IMR-90 (cell line): ENCODE data around the gene PPFIBP2. TPM values are rescaled to one million over a fixed set of nuclear protein-coding genes. Genes with fewer than 3 reads are reported as not detected.

Experiments
- ATAC-seq: fragments of 200-7000 bp; cut with Tn5 transposase; 2 replicates; pipeline ENCODE4 v1.9.1; 2020; ENCODE audit warnings: low read depth, mild to moderate bottlenecking, moderate library complexity
- BruUV-seq: library from RNA; stranded (reverse); fragments of 400-500 nt; replicated peaks from 2 replicates; lab custom pipeline; 2021; lab: Mats Ljungman, UMichigan
- CTCF ChIA-PET: fragments of 300-600 bp; formaldehyde crosslinking; extraction: SDS; loops from one replicate; lab custom pipeline; 2021; ENCODE audit warnings: antibody characterized with exemption; lab: Yijun Ruan, JAX
- POLR2A ChIA-PET: fragments of 300-600 bp; sonication (Branson Sonifier 250); formaldehyde crosslinking; loops from one replicate; lab custom pipeline; 2022; ENCODE audit warnings: antibody characterized with exemption; ENCODE audit not compliant: unreplicated experiment; lab: Charles Lee
- DNase-seq: peaks from one replicate; pipeline ENCODE4 v3.0.0; 2013
- H2AFZ ChIP-seq: replicated peaks from 2 replicates; pipeline ENCODE3; 2013; ENCODE audit warnings: low read length, mild to moderate bottlenecking; ENCODE audit not compliant: poor library complexity
- H2AK5ac ChIP-seq: 2 replicates; pipeline ENCODE4 v1.6.1; 2013; ENCODE audit warnings: low read depth, low read length, inconsistent platforms
- H2AK9ac ChIP-seq: replicated peaks from 2 replicates; pipeline ENCODE3; 2013; ENCODE audit warnings: mild to moderate bottlenecking, low read depth, low read length, moderate library complexity; ENCODE audit not compliant: poor library complexity
- H2BK120ac ChIP-seq: 2 replicates; pipeline ENCODE4 v1.6.1; 2013; ENCODE audit warnings: low read depth, low read length, inconsistent platforms
- H2BK15ac ChIP-seq: 3 replicates; pipeline ENCODE4 v1.6.1; 2013; ENCODE audit warnings: low read depth, low read length, inconsistent platforms
- H2BK20ac ChIP-seq: 2 replicates; pipeline ENCODE4 v1.6.1; 2013; ENCODE audit warnings: low read depth, mild to moderate bottlenecking, inconsistent platforms, low read length, moderate library complexity
- H2BK5ac ChIP-seq: 2 replicates; pipeline ENCODE4 v1.6.1; 2013; ENCODE audit warnings: mild to moderate bottlenecking, low read depth, low read length, inconsistent platforms; ENCODE audit not compliant: poor library complexity, severe bottlenecking
- H3K14ac ChIP-seq: replicated peaks from 2 replicates; pipeline ENCODE4 v1.6.1; 2013; ENCODE audit warnings: low read depth, low read length, inconsistent platforms
- H3K18ac ChIP-seq: 2 replicates; pipeline ENCODE4 v1.6.1; 2013; ENCODE audit warnings: low read depth, low read length, control low read depth
- H3K23ac ChIP-seq: 2 replicates; pipeline ENCODE4 v1.6.1; 2013; ENCODE audit warnings: low read depth, low read length, inconsistent platforms
- H3K27ac ChIP-seq: 2 replicates; pipeline ENCODE4 v1.5.1; 2013; ENCODE audit warnings: mild to moderate bottlenecking, control low read depth, low read length; ENCODE audit not compliant: insufficient read depth
- H3K27me3 ChIP-seq: 2 replicates; pipeline ENCODE4 v1.6.1; 2013; ENCODE audit warnings: low read length; ENCODE audit not compliant: control insufficient read depth, insufficient read depth
- H3K36me3 ChIP-seq: 2 replicates; pipeline ENCODE4 v1.6.1; 2013; ENCODE audit warnings: low read length, mixed read lengths; ENCODE audit not compliant: control insufficient read depth, insufficient read depth
- H3K4ac ChIP-seq: 2 replicates; pipeline ENCODE4 v1.6.1; 2013; ENCODE audit warnings: low read depth, low read length, inconsistent platforms
- H3K4me1 ChIP-seq: 2 replicates; pipeline ENCODE4 v1.6.1; 2013; ENCODE audit warnings: low read length, mixed read lengths; ENCODE audit not compliant: control insufficient read depth, insufficient read depth
- H3K4me2 ChIP-seq: 2 replicates; pipeline ENCODE4 v1.6.1; 2013; ENCODE audit warnings: low read depth, mild to moderate bottlenecking, control low read depth, low read length, moderate library complexity
- H3K4me3 ChIP-seq: 2 replicates; pipeline ENCODE4 v1.5.1; 2013; ENCODE audit warnings: low read depth, mild to moderate bottlenecking, control low read depth, low read length, moderate library complexity; ENCODE audit not compliant: insufficient read depth
- H3K56ac ChIP-seq: 2 replicates; pipeline ENCODE4 v1.6.1; 2013; ENCODE audit warnings: low read length, inconsistent platforms; ENCODE audit not compliant: insufficient read depth; ENCODE audit errors: extremely low read depth
- H3K79me1 ChIP-seq, 2 experiments: 2 replicates each; pipeline ENCODE4 v1.6.1; 2013; ENCODE audit warnings: low read length in 2 of 2, inconsistent platforms in 1 of 2, low read depth in 1 of 2
- H3K9ac ChIP-seq: 2 replicates; pipeline ENCODE4 v1.6.1; 2013; ENCODE audit warnings: low read depth, low read length, control low read depth
- H3K9me1 ChIP-seq: 2 replicates; pipeline ENCODE4 v1.6.1; 2013; ENCODE audit warnings: low read length, inconsistent platforms; ENCODE audit not compliant: insufficient read depth
- H3K9me3 ChIP-seq: 2 replicates; pipeline ENCODE4 v1.6.1; 2013; ENCODE audit warnings: low read length; ENCODE audit not compliant: control insufficient read depth, insufficient read depth
- H4K20me1 ChIP-seq: 2 replicates; pipeline ENCODE4 v1.6.1; 2013; ENCODE audit warnings: low read length, inconsistent platforms; ENCODE audit not compliant: insufficient read depth
- H4K5ac ChIP-seq: 2 replicates; pipeline ENCODE4 v1.6.1; 2013; ENCODE audit warnings: mild to moderate bottlenecking, low read depth, low read length, control low read depth
- H4K8ac ChIP-seq, 2 experiments: 2 replicates each; pipeline ENCODE4 v1.6.1; 2013; ENCODE audit warnings: low read depth in 2 of 2, low read length in 2 of 2, control low read depth in 1 of 2, inconsistent platforms in 1 of 2
- H4K91ac ChIP-seq: 2 replicates; pipeline ENCODE4 v1.6.1; 2013; ENCODE audit warnings: low read depth, low read length, inconsistent platforms; ENCODE audit not compliant: insufficient read depth
- CHD1 ChIP-seq: IDR thresholded peaks from 2 replicates; pipeline ENCODE4 v1.6.1; 2012; ENCODE audit warnings: low read depth, low read length, improper control_type of control experiment
- ELK1 ChIP-seq: fragments of 150-350 bp; IDR thresholded peaks from 2 replicates; pipeline ENCODE4 v1.6.1; 2016; ENCODE audit warnings: low read depth, mild to moderate bottlenecking, low read length, moderate library complexity, borderline replicate concordance
- MAFK ChIP-seq: IDR thresholded peaks from 2 replicates; pipeline ENCODE4 v1.6.1; 2012; ENCODE audit warnings: low read depth, low read length, improper control_type of control experiment
- MAZ ChIP-seq: IDR thresholded peaks from 2 replicates; pipeline ENCODE4 v1.6.1; 2012; ENCODE audit warnings: low read depth, mild to moderate bottlenecking, low read length, improper control_type of control experiment, moderate library complexity, borderline replicate concordance
- MXI1 ChIP-seq: IDR thresholded peaks from 2 replicates; pipeline ENCODE4 v1.6.1; 2012; ENCODE audit warnings: low read depth, mild to moderate bottlenecking, low read length, moderate library complexity, borderline replicate concordance
- POLR2A ChIP-seq: IDR thresholded peaks from 2 replicates; pipeline ENCODE4 v1.6.1; 2012; ENCODE audit warnings: mild to moderate bottlenecking, low read depth, low read length
- RAD21 ChIP-seq: IDR thresholded peaks from 2 replicates; pipeline ENCODE4 v1.6.1; 2012; ENCODE audit warnings: low read length, improper control_type of control experiment
- WGBS, 2 experiments: methylation state at CpG; one replicate each; pipeline versions ENCODE4 v1.1.5 to v1.1.7; 2013; ENCODE audit warnings: missing lambda C conversion rate in 2 of 2; ENCODE audit not compliant: insufficient read length in 1 of 2; ENCODE audit errors: extremely low coverage in 2 of 2; 5-methylcytosine and 5-hydroxymethylcytosine counted together
- dilution Hi-C: fragments of 300-500 bp; cut with HindIII; formaldehyde crosslinking; loops from one replicate; pipeline ENCODE4 v1.14.3; 2018; ENCODE audit warnings: low sequenced_read_pairs; ENCODE audit not compliant: unreplicated experiment
- in situ Hi-C: fragments of 300-500 bp; cut with MboI; formaldehyde crosslinking; loops from 3 replicates; pipeline ENCODE4 v1.14.3; 2019; ENCODE audit warnings: low sequenced_read_pairs, inconsistent platforms, mixed read lengths
- intact Hi-C: fragments of 100-400 bp; cut with micrococcal nuclease; formaldehyde crosslinking; loops from 2 replicates; pipeline ENCODE4 v1.10.0; 2022
- polyA plus RNA-seq, 3 experiments: library from polyadenylated mRNA; depleted of rRNA; stranded (reverse); fragments of >200 nt; gene quantifications; 2 replicates each; pipeline ENCODE4 v1.2.3, GENCODE V29; 2012; ENCODE audit warnings: low replicate concordance in 1 of 3
- total RNA-seq: library from RNA; depleted of rRNA; stranded (reverse); fragments of >200 nt; gene quantifications from 2 replicates; pipeline ENCODE4 v1.2.3, GENCODE V29; 2012
- TF ChIP-seq, protein P1 (sequence below): conservative IDR thresholded peaks from 2 replicates; pipeline ENCODE4 v1.5.1; 2012; ENCODE audit warnings: mild to moderate bottlenecking, low read depth, low read length, improper control_type of control experiment
- TF ChIP-seq, protein P2 (sequence below): fragments of 150-350 bp; IDR thresholded peaks from 2 replicates; pipeline ENCODE4 v1.6.1; 2017; ENCODE audit warnings: mild to moderate bottlenecking, antibody characterized with exemption, low read length, low read depth

The PPFIBP2 gene
- total and polyA plus RNA-seq, 2 of the 4 experiments (the other 2 are of a cell fraction), result 6.0 to 11.8 TPM

DNA sequence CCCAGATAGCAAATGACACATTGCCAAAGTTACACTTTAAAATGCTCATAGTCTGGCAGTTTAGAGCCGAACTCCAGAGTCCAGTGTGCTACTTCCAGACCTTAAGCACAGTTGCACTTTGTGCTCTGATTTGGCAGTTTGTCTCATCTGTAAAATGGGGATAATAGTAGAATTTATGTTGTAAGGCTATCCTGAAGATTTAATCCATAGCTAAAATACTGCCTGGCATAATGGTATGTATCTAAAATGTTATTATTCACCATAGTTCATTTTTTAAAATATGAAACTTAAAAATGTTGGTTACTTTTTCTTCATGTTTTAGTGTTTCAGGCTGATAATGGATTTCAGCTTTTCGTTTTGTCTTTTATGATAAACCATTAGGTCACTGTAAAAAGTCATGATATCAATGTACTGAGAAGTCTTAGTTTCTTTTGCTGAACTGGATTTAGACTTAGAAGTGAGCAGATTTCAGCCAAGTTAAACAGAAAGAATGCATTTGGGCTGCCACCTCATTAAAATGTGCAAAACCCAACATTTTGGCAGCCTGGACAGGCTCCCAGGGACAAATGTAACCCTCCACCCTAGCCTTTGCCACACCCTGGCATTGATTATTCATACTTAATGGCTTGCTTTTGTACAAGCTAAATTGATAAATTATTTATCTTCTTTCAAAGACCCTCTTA lies 27.6 kb upstream of the PPFIBP2 start:
- POLR2A ChIA-PET, result no interaction called here
- dilution Hi-C loops (no loop called here), in situ Hi-C loops (no loop called here), intact Hi-C loops (no loop called here)
- H4K20me1 ChIP-seq, result no peaks in the 10 kb centered on the region
- H3K4me1 ChIP-seq, result no peaks in the 10 kb centered on the region
- H3K36me3 ChIP-seq, result no peaks in the 10 kb centered on the region
- no peak overlapping the region for H4K8ac ChIP-seq
- H2AK9ac ChIP-seq, result no peak overlapping the region
- H3K79me1 ChIP-seq, result no peaks in the 10 kb centered on the region
- ATAC-seq (no peak), DNase-seq (no peak)
- H2BK120ac ChIP-seq, result no peak overlapping the region
- H3K14ac ChIP-seq, result no peak overlapping the region
- peaks cover 3% of the 10 kb centered on the region; the same call in 1 of the 2 replicates for H3K27me3 ChIP-seq
- H2BK15ac ChIP-seq, result no peak overlapping the region
- no peak overlapping the region for H3K27ac ChIP-seq
- no peak overlapping the region for H3K4me3 ChIP-seq
- BruUV-seq, result no TSS peak
- no peak overlapping the region for H2BK20ac ChIP-seq
- no CpG with 5 or more reads among the region's 2 CpGs for WGBS, 2 experiments
- no peak overlapping the region for H3K4me2 ChIP-seq
- H3K18ac ChIP-seq, result no peak overlapping the region
- no peak overlapping the region for H2BK5ac ChIP-seq
- CTCF ChIA-PET, result no interaction called here
- H3K9ac ChIP-seq, result no peak overlapping the region
- H3K9me3 ChIP-seq, result no peaks in the 10 kb centered on the region
- no peaks in the 10 kb centered on the region for H3K9me1 ChIP-seq
- H3K4ac ChIP-seq, result no peak overlapping the region
- no peak overlapping the region for H3K56ac ChIP-seq
- H3K23ac ChIP-seq, result no peak overlapping the region
- H2AFZ ChIP-seq, result no peak overlapping the region
- no peak overlapping the region for H4K5ac ChIP-seq
- no peak overlapping the region for H4K91ac ChIP-seq
- TF ChIP-seq, protein P1, sequence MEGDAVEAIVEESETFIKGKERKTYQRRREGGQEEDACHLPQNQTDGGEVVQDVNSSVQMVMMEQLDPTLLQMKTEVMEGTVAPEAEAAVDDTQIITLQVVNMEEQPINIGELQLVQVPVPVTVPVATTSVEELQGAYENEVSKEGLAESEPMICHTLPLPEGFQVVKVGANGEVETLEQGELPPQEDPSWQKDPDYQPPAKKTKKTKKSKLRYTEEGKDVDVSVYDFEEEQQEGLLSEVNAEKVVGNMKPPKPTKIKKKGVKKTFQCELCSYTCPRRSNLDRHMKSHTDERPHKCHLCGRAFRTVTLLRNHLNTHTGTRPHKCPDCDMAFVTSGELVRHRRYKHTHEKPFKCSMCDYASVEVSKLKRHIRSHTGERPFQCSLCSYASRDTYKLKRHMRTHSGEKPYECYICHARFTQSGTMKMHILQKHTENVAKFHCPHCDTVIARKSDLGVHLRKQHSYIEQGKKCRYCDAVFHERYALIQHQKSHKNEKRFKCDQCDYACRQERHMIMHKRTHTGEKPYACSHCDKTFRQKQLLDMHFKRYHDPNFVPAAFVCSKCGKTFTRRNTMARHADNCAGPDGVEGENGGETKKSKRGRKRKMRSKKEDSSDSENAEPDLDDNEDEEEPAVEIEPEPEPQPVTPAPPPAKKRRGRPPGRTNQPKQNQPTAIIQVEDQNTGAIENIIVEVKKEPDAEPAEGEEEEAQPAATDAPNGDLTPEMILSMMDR, result no peak
- TF ChIP-seq, protein P2, sequence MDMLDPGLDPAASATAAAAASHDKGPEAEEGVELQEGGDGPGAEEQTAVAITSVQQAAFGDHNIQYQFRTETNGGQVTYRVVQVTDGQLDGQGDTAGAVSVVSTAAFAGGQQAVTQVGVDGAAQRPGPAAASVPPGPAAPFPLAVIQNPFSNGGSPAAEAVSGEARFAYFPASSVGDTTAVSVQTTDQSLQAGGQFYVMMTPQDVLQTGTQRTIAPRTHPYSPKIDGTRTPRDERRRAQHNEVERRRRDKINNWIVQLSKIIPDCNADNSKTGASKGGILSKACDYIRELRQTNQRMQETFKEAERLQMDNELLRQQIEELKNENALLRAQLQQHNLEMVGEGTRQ, result no peak
- no peak for TF ChIP-seq MAZ
- TF ChIP-seq POLR2A, result no peak
- TF ChIP-seq RAD21, result no peak
- no peak for TF ChIP-seq CHD1
- no peak for TF ChIP-seq MAFK
- TF ChIP-seq MXI1, result no peak
- no peak for TF ChIP-seq ELK1
- no peak overlapping the region for H2AK5ac ChIP-seq
